Skeletal muscle satellite cell (primary cell): Measurements from ENCODE around the gene LCN12.

ENCODE experiments used
- H3K27me3 ChIP-seq: 2 replicates; pipeline ENCODE4 v1.7.0; 2013; ENCODE audit warnings: low read length; ENCODE audit not compliant: control insufficient read depth, insufficient read depth
- H3K36me3 ChIP-seq: 2 replicates; pipeline ENCODE4 v1.7.0; 2013; ENCODE audit warnings: mild to moderate bottlenecking, control low read depth, low read length; ENCODE audit not compliant: insufficient read depth
- H3K4me1 ChIP-seq: 2 replicates; pipeline ENCODE4 v1.7.0; 2013; ENCODE audit warnings: low read length; ENCODE audit not compliant: control insufficient read depth, insufficient read depth
- H3K4me2 ChIP-seq: 2 replicates; pipeline ENCODE4 v1.7.0; 2013; ENCODE audit warnings: mild to moderate bottlenecking, low read length
- H3K4me3 ChIP-seq: 2 replicates; pipeline ENCODE4 v1.7.0; 2013; ENCODE audit warnings: low read length
- H3K9ac ChIP-seq: 2 replicates; pipeline ENCODE4 v1.7.0; 2013; ENCODE audit warnings: mild to moderate bottlenecking, low read depth, low read length, moderate library complexity
- H3K9me3 ChIP-seq: replicated peaks from 2 replicates; pipeline ENCODE4 v1.7.0; 2013; ENCODE audit warnings: mild to moderate bottlenecking, control low read depth, low read length

The LCN12 gene

DNA sequence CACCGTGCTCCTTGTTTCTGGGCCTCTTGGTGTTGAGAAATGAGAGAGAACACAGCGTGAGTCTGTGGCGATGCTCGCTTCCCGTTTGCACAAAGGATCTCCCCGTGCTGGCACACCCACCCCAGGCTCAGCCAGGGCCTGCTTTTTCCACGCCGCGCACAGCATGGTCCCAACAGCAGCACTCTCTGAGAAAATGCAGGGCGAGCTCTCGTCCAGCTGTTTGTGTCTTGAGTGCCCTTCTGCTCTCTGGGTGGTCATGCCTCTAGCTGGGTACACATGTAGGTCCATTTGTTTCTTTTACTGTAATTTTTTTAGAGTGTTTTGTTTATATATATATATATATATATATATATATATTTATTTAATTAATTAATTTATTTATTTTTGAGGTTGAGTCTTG is 34.2 kb upstream of the LCN12 start:
- Histone ChIP-seq H3K4me2 (no peak overlapping the region), H3K9ac (no peak overlapping the region), H3K4me3 (no peak overlapping the region), H3K27me3 (no peaks in the 10 kb centered on the region), H3K36me3 (peaks cover 47% of the 10 kb centered on the region), H3K4me1 (no peaks in the 10 kb centered on the region), H3K9me3 (no peaks in the 10 kb centered on the region)

DNA sequence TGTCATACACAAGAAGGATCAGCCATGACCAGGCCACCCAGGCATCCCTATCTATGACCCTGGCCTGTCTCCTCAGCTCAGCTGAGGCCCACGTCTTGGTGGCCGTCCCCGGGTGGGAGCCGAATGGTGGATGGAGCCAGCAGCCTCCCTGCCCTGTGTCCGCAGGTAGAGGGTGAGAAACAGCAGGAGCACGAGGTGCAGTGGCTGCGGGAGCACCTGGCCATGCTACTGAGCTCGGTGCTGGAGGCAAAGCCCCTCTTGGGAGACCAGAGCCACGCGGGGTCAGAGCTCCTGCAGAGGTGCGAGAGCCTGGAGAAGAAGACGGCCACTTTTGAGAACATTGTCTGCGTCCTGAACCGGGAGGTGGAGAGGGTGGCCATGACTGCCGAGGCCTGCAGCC is 32.0 kb upstream of the LCN12 start:
- Histone ChIP-seq H3K4me1 (no peaks in the 10 kb centered on the region), H3K27me3 (no peaks in the 10 kb centered on the region), H3K9me3 (no peaks in the 10 kb centered on the region), H3K36me3 (peaks cover 48% of the 10 kb centered on the region), H3K4me3 (no peak overlapping the region), H3K4me2 (no peak overlapping the region), H3K9ac (no peak overlapping the region)

DNA sequence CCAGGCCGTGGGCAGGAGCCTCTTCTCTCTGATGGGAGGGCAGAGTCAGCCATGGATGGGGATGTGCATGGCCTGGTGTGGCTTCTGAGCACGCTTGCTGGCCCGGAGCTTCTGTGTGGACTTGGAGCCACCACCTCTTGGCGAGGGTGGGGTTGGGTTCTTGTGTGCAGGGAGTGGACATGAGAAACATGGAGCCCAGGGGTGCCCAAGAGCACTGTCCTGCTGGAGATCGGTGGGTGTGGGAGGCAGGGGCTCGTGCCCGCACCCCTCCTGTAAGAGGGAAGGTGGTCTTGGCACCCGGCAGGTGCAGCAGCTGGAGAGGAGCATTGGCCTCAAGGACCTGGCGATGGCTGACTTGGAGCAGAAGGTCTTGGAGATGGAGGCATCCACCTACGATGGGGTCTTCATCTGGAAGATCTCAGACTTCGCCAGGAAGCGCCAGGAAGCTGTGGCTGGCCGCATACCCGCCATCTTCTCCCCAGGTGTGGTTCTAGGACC is 31.3 kb upstream of the LCN12 start:
- Histone ChIP-seq H3K4me2 (no peak overlapping the region), H3K36me3 (peaks cover 48% of the 10 kb centered on the region), H3K4me1 (no peaks in the 10 kb centered on the region), H3K9me3 (no peaks in the 10 kb centered on the region), H3K9ac (no peak overlapping the region), H3K4me3 (no peak overlapping the region), H3K27me3 (no peaks in the 10 kb centered on the region)

GRCh38 chr9:136921307-136921706 is 30.8 kb upstream of the LCN12 start:
- no peak overlapping the region for H3K9ac ChIP-seq
- no peaks in the 10 kb centered on the region for H3K27me3 ChIP-seq
- H3K9me3 ChIP-seq = no peaks in the 10 kb centered on the region
- peaks cover 49% of the 10 kb centered on the region for H3K36me3 ChIP-seq
- no peak overlapping the region for H3K4me3 ChIP-seq
- no peak overlapping the region for H3K4me2 ChIP-seq
- no peaks in the 10 kb centered on the region for H3K4me1 ChIP-seq

DNA sequence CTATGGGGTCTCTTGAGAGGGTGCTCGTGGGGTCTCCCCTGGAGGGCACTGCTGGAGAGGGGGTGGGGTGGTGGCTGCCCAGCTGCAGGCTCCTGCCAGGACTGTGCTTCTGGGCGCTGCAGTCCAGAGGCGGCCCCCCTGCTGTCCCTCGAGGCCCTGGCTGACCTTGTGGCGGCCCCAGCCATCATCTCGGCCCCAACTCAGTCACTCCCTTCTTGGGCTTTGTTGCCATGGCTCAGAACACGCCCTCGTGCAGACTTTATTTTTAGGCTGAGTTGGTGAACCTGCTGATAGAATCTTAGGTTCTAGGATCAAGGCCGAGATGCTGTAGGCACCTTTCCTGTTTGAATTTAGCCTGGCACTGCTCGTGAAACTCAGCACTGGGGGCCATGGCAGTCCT is 30.4 kb upstream of the LCN12 start:
- Histone ChIP-seq H3K4me3 (no peak overlapping the region), H3K4me1 (no peaks in the 10 kb centered on the region), H3K36me3 (peaks cover 47% of the 10 kb centered on the region), H3K4me2 (no peak overlapping the region), H3K27me3 (no peaks in the 10 kb centered on the region), H3K9me3 (no peaks in the 10 kb centered on the region), H3K9ac (no peak overlapping the region)

- H3K27me3 ChIP-seq = no peaks in the 10 kb centered on the region
- H3K4me3 ChIP-seq = no peak overlapping the region
- peaks cover 43% of the 10 kb centered on the region for H3K36me3 ChIP-seq
- H3K9me3 ChIP-seq = no peaks in the 10 kb centered on the region
- no peak overlapping the region for H3K4me2 ChIP-seq
- no peak overlapping the region for H3K9ac ChIP-seq
- no peaks in the 10 kb centered on the region for H3K4me1 ChIP-seq
These were observed 29.5 kb upstream of the LCN12 start for GRCh38 chr9:136922540-136922939.

- H3K9me3 ChIP-seq = no peaks in the 10 kb centered on the region
- no peaks in the 10 kb centered on the region for H3K27me3 ChIP-seq
- H3K36me3 ChIP-seq = peaks cover 43% of the 10 kb centered on the region
- H3K4me1 ChIP-seq = no peaks in the 10 kb centered on the region
- no peak overlapping the region for H3K4me3 ChIP-seq
- H3K9ac ChIP-seq = no peak overlapping the region
- no peak overlapping the region for H3K4me2 ChIP-seq
These were observed 28.2 kb upstream of the LCN12 start for GRCh38 chr9:136923881-136924280.

- H3K9me3 ChIP-seq = no peaks in the 10 kb centered on the region
- peaks cover 39% of the 10 kb centered on the region for H3K36me3 ChIP-seq
- H3K4me3 ChIP-seq = no peak overlapping the region
- H3K9ac ChIP-seq = no peak overlapping the region
- no peak overlapping the region for H3K4me2 ChIP-seq
- no peaks in the 10 kb centered on the region for H3K4me1 ChIP-seq
- no peaks in the 10 kb centered on the region for H3K27me3 ChIP-seq
These were observed 26.5 kb upstream of the LCN12 start for GRCh38 chr9:136925414-136926153.

DNA sequence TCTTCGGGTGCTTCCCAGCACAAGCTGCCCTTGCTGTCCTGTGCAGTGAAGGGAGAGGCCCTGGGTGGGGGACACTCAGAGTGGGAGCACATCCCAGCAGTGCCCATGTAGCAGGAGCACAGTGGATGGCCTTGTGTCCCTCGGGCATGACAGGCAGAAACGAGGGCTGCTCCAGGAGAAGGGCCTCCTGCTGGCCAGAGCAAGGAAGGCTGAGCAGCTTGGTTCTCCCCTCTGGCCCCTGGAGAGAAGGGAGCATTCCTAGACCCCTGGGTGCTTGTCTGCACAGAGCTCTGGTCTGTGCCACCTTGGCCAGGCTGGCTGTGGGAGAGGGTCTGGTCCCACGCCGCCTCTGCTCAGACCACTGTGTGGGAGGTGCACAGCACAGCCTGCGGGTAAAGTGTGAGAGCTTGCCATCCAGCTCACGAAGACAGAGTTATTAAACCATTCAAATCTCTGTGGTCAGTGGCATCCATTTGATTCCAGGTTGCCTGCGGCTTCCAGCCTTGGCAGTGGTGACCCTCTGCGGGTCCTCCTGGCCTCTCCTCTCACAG is 25.8 kb upstream of the LCN12 start:
- Histone ChIP-seq H3K4me3 (no peak overlapping the region), H3K9ac (no peak overlapping the region), H3K36me3 (peaks cover 33% of the 10 kb centered on the region), H3K4me2 (no peak overlapping the region), H3K4me1 (no peaks in the 10 kb centered on the region), H3K9me3 (no peaks in the 10 kb centered on the region), H3K27me3 (no peaks in the 10 kb centered on the region)

GRCh38 chr9:136926749-136927148 is 25.3 kb upstream of the LCN12 start:
- Histone ChIP-seq H3K4me1 (no peaks in the 10 kb centered on the region), H3K9me3 (no peaks in the 10 kb centered on the region), H3K36me3 (peaks cover 33% of the 10 kb centered on the region), H3K9ac (no peak overlapping the region), H3K27me3 (no peaks in the 10 kb centered on the region), H3K4me3 (no peak overlapping the region), H3K4me2 (no peak overlapping the region)

- Histone ChIP-seq H3K9ac (no peak overlapping the region), H3K4me2 (no peak overlapping the region), H3K4me1 (no peaks in the 10 kb centered on the region), H3K4me3 (no peak overlapping the region), H3K9me3 (no peaks in the 10 kb centered on the region), H3K27me3 (no peaks in the 10 kb centered on the region), H3K36me3 (peaks cover 28% of the 10 kb centered on the region)
These were observed 24.5 kb upstream of the LCN12 start for GRCh38 chr9:136927343-136928271.
